Neural progenitor cell (in vitro differentiated cells): ENCODE data around the gene PROSER3. TPM values are rescaled to one million over a fixed set of nuclear protein-coding genes. Genes with fewer than 3 reads are reported as not detected.

Experiments
- DNase-seq: peaks from one replicate; pipeline ENCODE4 v3.0.0-alpha.2; 2016; ENCODE audit warnings: low spot score
- H2AFZ ChIP-seq: fragments of 200-600 bp; sonication (generic); replicated peaks from 2 replicates; pipeline ENCODE4 v1.6.1; 2016; ENCODE audit warnings: antibody characterized with exemption
- H3F3A ChIP-seq: fragments of 200-600 bp; sonication (generic); 2 replicates; pipeline ENCODE4 v1.6.1; 2016; ENCODE audit warnings: antibody characterized with exemption, low read depth
- H3K27ac ChIP-seq: fragments of 200-600 bp; sonication (generic); 2 replicates; pipeline ENCODE4 v1.5.1; 2016; ENCODE audit warnings: mild to moderate bottlenecking
- H3K27me3 ChIP-seq: fragments of 200-600 bp; sonication (generic); 2 replicates; pipeline ENCODE4 v1.6.1; 2016; ENCODE audit warnings: mild to moderate bottlenecking, moderate library complexity
- H3K36me3 ChIP-seq: fragments of 200-600 bp; sonication (generic); 2 replicates; pipeline ENCODE4 v1.5.1; 2016
- H3K4me1 ChIP-seq: fragments of 200-600 bp; sonication (generic); 2 replicates; pipeline ENCODE4 v1.6.1; 2016; ENCODE audit warnings: mixed run types
- H3K4me2 ChIP-seq: fragments of 200-600 bp; sonication (generic); 2 replicates; pipeline ENCODE4 v1.6.1; 2016
- H3K4me3 ChIP-seq: fragments of 200-600 bp; sonication (generic); 2 replicates; pipeline ENCODE4 v1.5.1; 2016
- H3K79me2 ChIP-seq: fragments of 200-600 bp; sonication (generic); 2 replicates; pipeline ENCODE4 v1.6.1; 2016; ENCODE audit warnings: low read depth
- H3K9ac ChIP-seq: fragments of 200-600 bp; sonication (generic); 2 replicates; pipeline ENCODE4 v1.6.1; 2016
- H3K9me3 ChIP-seq: fragments of 200-600 bp; sonication (generic); 2 replicates; pipeline ENCODE4 v1.5.1; 2016; ENCODE audit warnings: low read depth
- H4K20me1 ChIP-seq: fragments of 200-600 bp; sonication (generic); 2 replicates; pipeline ENCODE4 v1.6.1; 2016; ENCODE audit warnings: low read depth
- H3K27ac Mint-ChIP-seq: 3 replicates; pipeline ENCODE4 v1.8.0; 2021; ENCODE audit warnings: mixed read lengths
- H3K27me3 Mint-ChIP-seq: 2 replicates; pipeline ENCODE4 v1.8.0; 2022; ENCODE audit warnings: low read depth, mild to moderate bottlenecking, inconsistent platforms, moderate library complexity, mixed read lengths; ENCODE audit not compliant: insufficient read depth
- H3K36me3 Mint-ChIP-seq: 3 replicates; pipeline ENCODE4 v1.8.0; 2021; ENCODE audit warnings: mixed read lengths
- H3K4me1 Mint-ChIP-seq: 3 replicates; pipeline ENCODE4 v1.8.0; 2021; ENCODE audit warnings: mixed read lengths
- H3K4me3 Mint-ChIP-seq: 3 replicates; pipeline ENCODE4 v1.8.0; 2021; ENCODE audit warnings: mild to moderate bottlenecking, moderate library complexity, mixed read lengths
- H3K9me3 Mint-ChIP-seq: 3 replicates; pipeline ENCODE4 v1.8.0; 2020; ENCODE audit warnings: mixed read lengths
- CTCF ChIP-seq: fragments of 200-600 bp; sonication (generic); IDR thresholded peaks from 2 replicates; pipeline ENCODE4 v1.5.1; 2017; ENCODE audit warnings: antibody characterized with exemption, mild to moderate bottlenecking
- EZH2 ChIP-seq: fragments of 200-600 bp; sonication (generic); IDR thresholded peaks from 2 replicates; pipeline ENCODE4 v1.6.1; 2017; ENCODE audit warnings: antibody characterized with exemption, mild to moderate bottlenecking, moderate library complexity
- EZH2phosphoT487 ChIP-seq: fragments of 200-600 bp; sonication (generic); IDR thresholded peaks from 2 replicates; pipeline ENCODE4 v1.6.1; 2017; ENCODE audit warnings: antibody characterized with exemption
- total RNA-seq: library from RNA; depleted of rRNA; stranded (reverse); fragments of >200 nt; gene quantifications from 2 replicates; pipeline ENCODE4 v1.2.3, GENCODE V29; 2015; ENCODE audit warnings: low replicate concordance

The PROSER3 gene
- total RNA-seq, 1 donor from 2014 or later, result 7.1 TPM

DNA sequence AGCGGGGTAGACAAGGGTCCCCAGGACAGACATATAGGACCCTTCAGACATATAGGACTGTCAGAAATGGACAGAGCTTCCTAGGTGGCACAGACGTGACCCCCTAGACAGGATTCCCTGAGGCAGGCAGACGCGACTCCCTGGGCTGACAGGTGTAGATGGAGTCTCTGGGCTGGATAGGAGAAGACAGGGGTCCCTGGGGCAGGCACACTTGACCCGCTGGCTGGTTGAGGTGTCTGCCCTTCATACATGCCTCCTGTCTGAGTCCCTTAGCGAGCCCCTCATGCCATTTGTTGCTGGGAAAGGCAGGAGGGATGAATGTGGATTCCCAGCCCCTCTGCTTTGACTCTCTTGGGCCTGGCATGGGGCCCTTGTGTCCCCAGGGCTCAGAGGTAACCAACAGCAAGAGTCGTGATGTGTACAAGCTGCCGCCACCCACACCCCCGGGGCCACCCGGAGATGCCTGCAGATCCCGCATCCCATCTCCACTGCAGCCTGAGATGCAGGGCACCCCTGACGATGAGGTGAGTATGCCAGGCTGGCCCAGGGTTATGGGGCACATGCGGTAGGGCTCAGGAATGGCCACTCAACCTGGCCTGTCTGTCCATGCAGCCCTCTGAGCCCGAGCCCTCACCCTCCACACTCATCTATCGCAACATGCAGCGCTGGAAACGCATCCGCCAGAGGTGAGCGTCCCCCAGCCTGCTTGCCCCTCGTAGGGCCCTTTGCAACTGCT, 4.2 kb upstream of the PROSER3 start:
- H3K4me1 Mint-ChIP-seq, result peaks cover 21% of the 10 kb centered on the region
- H3K36me3 Mint-ChIP-seq, result peaks cover 4% of the 10 kb centered on the region
- Histone ChIP-seq H3K27me3 (peaks cover 27% of the 10 kb centered on the region), H3K36me3 (no peaks in the 10 kb centered on the region), H3K27ac (no peak overlapping the region), H3K4me1 (peaks cover 6% of the 10 kb centered on the region), H3K9ac (no peak overlapping the region), H4K20me1 (peaks cover 3% of the 10 kb centered on the region), H3K4me3 (no peak overlapping the region), H3K9me3 (no peaks in the 10 kb centered on the region), H3K4me2 (no peak overlapping the region), H3K79me2 (peaks cover 8% of the 10 kb centered on the region), H3F3A (peaks cover 13% of the 10 kb centered on the region), H2AFZ (no peak overlapping the region)
- no peak for TF ChIP-seq CTCF
- no peak for TF ChIP-seq EZH2
- TF ChIP-seq EZH2phosphoT487, result no peak
- H3K27ac Mint-ChIP-seq, result no peak overlapping the region
- DNase-seq, result no peak
- H3K27me3 Mint-ChIP-seq, result peaks cover 7% of the 10 kb centered on the region
- no peak overlapping the region for H3K4me3 Mint-ChIP-seq
- no peaks in the 10 kb centered on the region for H3K9me3 Mint-ChIP-seq

- no peak overlapping the region for H2AFZ ChIP-seq
- no peak for TF ChIP-seq EZH2
- no peak for TF ChIP-seq CTCF
- TF ChIP-seq EZH2phosphoT487, result no peak
- H4K20me1 ChIP-seq, result peaks cover 11% of the 10 kb centered on the region
- Mint-ChIP-seq H3K4me3 (peak overlapping the region; percentile 41), H3K27ac (no peak overlapping the region), H3K36me3 (peaks cover 4% of the 10 kb centered on the region), H3K9me3 (no peaks in the 10 kb centered on the region), H3K4me1 (peaks cover 24% of the 10 kb centered on the region), H3K27me3 (peaks cover 7% of the 10 kb centered on the region)
- peaks cover 12% of the 10 kb centered on the region for H3K79me2 ChIP-seq
- H3K4me3 ChIP-seq, result no peak overlapping the region
- peaks cover 6% of the 10 kb centered on the region for H3K4me1 ChIP-seq
- H3K4me2 ChIP-seq, result no peak overlapping the region
- peaks cover 27% of the 10 kb centered on the region for H3K27me3 ChIP-seq
- H3K27ac ChIP-seq, result no peak overlapping the region
- no peaks in the 10 kb centered on the region for H3K9me3 ChIP-seq
- H3F3A ChIP-seq, result peaks cover 13% of the 10 kb centered on the region
- DNase-seq, result no peak
- H3K36me3 ChIP-seq, result no peaks in the 10 kb centered on the region
- H3K9ac ChIP-seq, result no peak overlapping the region
Measured at GRCh38 chr19:35754370-35755130, 3.4 kb upstream of the PROSER3 start.

DNA sequence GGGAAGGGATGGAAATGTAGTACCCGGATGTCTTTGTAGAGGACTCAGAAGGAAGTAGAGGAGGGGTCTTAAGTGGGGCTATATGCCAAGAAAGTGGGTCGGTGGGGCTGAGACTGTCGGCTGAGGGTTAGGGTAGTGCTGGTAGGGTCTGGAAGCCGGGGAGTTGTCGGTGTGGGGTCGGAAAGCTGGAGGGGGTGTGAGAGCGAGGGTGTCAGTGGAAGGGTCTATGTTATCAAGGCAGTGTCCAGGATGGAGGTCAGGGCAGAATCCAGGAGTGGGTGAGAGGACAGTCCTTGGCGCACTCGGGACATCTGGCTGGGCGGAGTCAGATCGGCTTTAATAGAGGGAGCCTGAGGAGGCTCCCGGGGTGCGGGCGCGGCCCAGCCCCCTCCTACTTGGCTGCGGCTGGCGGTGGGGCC, 2.8 kb upstream of the PROSER3 start:
- no peak overlapping the region for H3K4me3 Mint-ChIP-seq
- no peak for DNase-seq
- Histone ChIP-seq H3K4me2 (peak overlapping the region; percentile 80), H3K27ac (no peak overlapping the region), H3K79me2 (peaks cover 16% of the 10 kb centered on the region), H3K9me3 (no peaks in the 10 kb centered on the region), H2AFZ (no peak overlapping the region), H3K4me3 (peak overlapping the region; percentile 89), H3K4me1 (peaks cover 6% of the 10 kb centered on the region), H4K20me1 (peaks cover 15% of the 10 kb centered on the region), H3F3A (peaks cover 13% of the 10 kb centered on the region), H3K27me3 (peaks cover 27% of the 10 kb centered on the region), H3K36me3 (no peaks in the 10 kb centered on the region), H3K9ac (no peak overlapping the region)
- H3K4me1 Mint-ChIP-seq, result peaks cover 26% of the 10 kb centered on the region
- TF ChIP-seq EZH2, result no peak
- no peak for TF ChIP-seq EZH2phosphoT487
- no peak for TF ChIP-seq CTCF
- H3K9me3 Mint-ChIP-seq, result no peaks in the 10 kb centered on the region
- peaks cover 4% of the 10 kb centered on the region for H3K36me3 Mint-ChIP-seq
- H3K27me3 Mint-ChIP-seq, result peaks cover 7% of the 10 kb centered on the region
- H3K27ac Mint-ChIP-seq, result no peak overlapping the region
